GM12878 (cell line): ENCODE measurements around the gene PDE3B. TPM values are rescaled to one million over a fixed set of nuclear protein-coding genes. Genes with fewer than 3 reads are reported as not detected.

Source experiments
- ATAC-seq: fragments of 200-7000 bp; cut with Tn5 transposase; 3 replicates; pipeline ENCODE4 v1.9.1; 2020; ENCODE audit warnings: mild to moderate bottlenecking, moderate library complexity
- BruUV-seq: library from RNA; stranded (reverse); fragments of 400-500 nt; replicated peaks from 2 replicates; lab custom pipeline; 2021; lab: Mats Ljungman, UMichigan
- CTCF ChIA-PET: fragments of 300-600 bp; sonication (Branson Sonifier 250); formaldehyde crosslinking; extraction: SDS; loops from one replicate; lab custom pipeline; 2021; ENCODE audit warnings: inconsistent platforms; lab: Yijun Ruan, JAX
- POLR2A ChIA-PET: fragments of 350-600 bp; formaldehyde crosslinking; extraction: SDS; loops from one replicate; lab custom pipeline; 2021; ENCODE audit warnings: inconsistent platforms; lab: Charles Lee
- RAD21 ChIA-PET: fragments of 300-600 bp; sonication (Branson Sonifier 250); formaldehyde crosslinking; loops from one replicate; lab custom pipeline; 2023; ENCODE audit warnings: antibody characterized with exemption; ENCODE audit not compliant: unreplicated experiment; lab: Charles Lee
- SMC1A ChIA-PET: fragments of 300-600 bp; sonication (Branson Sonifier 250); formaldehyde crosslinking; loops from one replicate; lab custom pipeline; 2023; ENCODE audit not compliant: unreplicated experiment, uncharacterized antibody; lab: Charles Lee
- DNase-seq: peaks from one replicate; pipeline ENCODE4 v3.0.0-alpha.2; 2011; ENCODE audit warnings: low read depth, low spot score
- FAIRE-seq: peaks from 3 replicates; lab custom pipeline; 2011; peaks lifted over from hg19 to GRCh38; lab: Jason Lieb, UNC
- H2AFZ ChIP-seq: 2 replicates; pipeline ENCODE4 v1.6.0; 2011; ENCODE audit warnings: low read depth, low read length, control low read depth; ENCODE audit not compliant: control insufficient read depth
- H3K27ac ChIP-seq: 2 replicates; pipeline ENCODE4 v1.5.1; 2011; ENCODE audit warnings: control low read depth; ENCODE audit not compliant: control insufficient read depth, insufficient read depth
- H3K27me3 ChIP-seq, 2 experiments: replicated peaks in 1 of 2; 2 replicates each; pipeline versions ENCODE4 v1.6.0 to v1.6.1; 2011; ENCODE audit warnings: low read length in 1 of 2; ENCODE audit not compliant: control insufficient read depth in 2 of 2, insufficient read depth in 2 of 2
- H3K36me3 ChIP-seq, 2 experiments: 2 replicates each; pipeline ENCODE4 v1.5.1; 2011; ENCODE audit warnings: low read length in 1 of 2; ENCODE audit not compliant: control insufficient read depth in 2 of 2, insufficient read depth in 2 of 2
- H3K4me1 ChIP-seq: 2 replicates; pipeline ENCODE4 v1.6.1; 2011; ENCODE audit warnings: mild to moderate bottlenecking, low read length, moderate library complexity, mixed read lengths; ENCODE audit not compliant: control insufficient read depth, insufficient read depth
- H3K4me2 ChIP-seq: 2 replicates; pipeline ENCODE4 v1.6.0; 2011; ENCODE audit warnings: control low read depth; ENCODE audit not compliant: control insufficient read depth, insufficient read depth
- H3K4me3 ChIP-seq: fragments of 200-600 bp; sonication (generic); 2 replicates; pipeline ENCODE4 v1.5.1; 2016
- H3K79me2 ChIP-seq: 2 replicates; pipeline ENCODE4 v1.6.0; 2011; ENCODE audit warnings: low read length; ENCODE audit not compliant: control insufficient read depth, insufficient read depth
- H3K9ac ChIP-seq: 2 replicates; pipeline ENCODE4 v1.8.0; 2011; ENCODE audit warnings: low read length, control low read depth, mixed read lengths; ENCODE audit not compliant: control insufficient read depth, insufficient read depth
- H3K9me3 ChIP-seq: replicated peaks from 3 replicates; pipeline ENCODE4 v1.5.1; 2011; ENCODE audit warnings: mild to moderate bottlenecking, low read length; ENCODE audit not compliant: control insufficient read depth, insufficient read depth
- H4K20me1 ChIP-seq: 2 replicates; pipeline ENCODE4 v1.6.0; 2011; ENCODE audit not compliant: control insufficient read depth, insufficient read depth
- GABPA ChIP-seq: IDR thresholded peaks from 2 replicates; pipeline ENCODE4 v1.6.1; 2014; ENCODE audit warnings: antibody characterized with exemption, low read depth, mild to moderate bottlenecking, inconsistent platforms
- HDAC2 ChIP-seq: fragments of 200-600 bp; sonication (generic); IDR thresholded peaks from 2 replicates; pipeline ENCODE4 v1.6.1; 2017
- JUNB ChIP-seq: IDR thresholded peaks from 2 replicates; pipeline ENCODE4 v1.6.1; 2016; ENCODE audit warnings: antibody characterized with exemption, mild to moderate bottlenecking
- KDM1A ChIP-seq: fragments of 200-600 bp; sonication (generic); IDR thresholded peaks from 2 replicates; pipeline ENCODE4 v1.6.1; 2016; ENCODE audit warnings: borderline replicate concordance
- PBX3 ChIP-seq: IDR thresholded peaks from 2 replicates; pipeline ENCODE4 v1.6.1; 2011; ENCODE audit warnings: mild to moderate bottlenecking, low read depth, low read length, moderate library complexity; ENCODE audit not compliant: insufficient replicate concordance
- TBL1XR1 ChIP-seq: IDR thresholded peaks from 2 replicates; pipeline ENCODE4 v1.6.1; 2012; ENCODE audit warnings: low read depth, low read length, improper control_type of control experiment
- ZNF687 ChIP-seq: fragments of 450-650 bp; IDR thresholded peaks from 2 replicates; pipeline ENCODE4 v1.6.1; 2017; ENCODE audit warnings: mild to moderate bottlenecking, moderate library complexity
- WGBS: methylation state at CpG from one replicate; pipeline ENCODE4 v1.1.6; 2016; ENCODE audit warnings: low lambda C conversion rate; ENCODE audit not compliant: insufficient replicate concordance, insufficient coverage; ENCODE audit errors: missing lambda C conversion rate; 5-methylcytosine and 5-hydroxymethylcytosine counted together
- in situ Hi-C: fragments of 300-500 bp; cut with MboI; formaldehyde crosslinking; loops from 9 replicates; pipeline ENCODE4 v1.14.3; 2018; ENCODE audit warnings: mixed read lengths
- intact Hi-C: fragments of 100-400 bp; cut with micrococcal nuclease; formaldehyde crosslinking; loops from one replicate; pipeline ENCODE4 v1.14.2; 2022; ENCODE audit not compliant: unreplicated experiment
- polyA plus RNA-seq, 11 experiments: library from polyadenylated mRNA; depleted of rRNA in 4 of 11; unstranded in 6 of 11; stranded (reverse) in 5 of 11; fragments of >200 nt; fragmentation: Nextera tagmentation in 4 of 11; fragmentation: Illumina TruSeq in 1 of 11; extraction: Ambion mirVana in 4 of 11; extraction: Trizol in 1 of 11; gene quantifications; 1 replicate in 1 of 11; 2 replicates in 10 of 11; pipeline versions ENCODE4 v1.2.1 to v1.2.3, GENCODE V29; 2011 to 2016; ENCODE audit warnings: inconsistent platforms in 2 of 11, missing spikeins in 2 of 11, low read depth in 1 of 11
- total RNA-seq, 4 experiments: library from RNA; depleted of rRNA in 3 of 4; stranded (reverse); fragments of >200 nt in 3 of 4; fragmentation: Illumina TruSeq in 1 of 4; extraction: Trizol in 1 of 4; gene quantifications; 2 replicates each; pipeline versions ENCODE4 v1.2.1 to v1.2.3, GENCODE V29; 2013 to 2021
- TF ChIP-seq, protein P1 (sequence below): fragments of 150-350 bp; IDR thresholded peaks from 2 replicates; pipeline ENCODE4 v1.6.1; 2016; ENCODE audit warnings: low read depth, low read length
- TF ChIP-seq, protein P2 (sequence below): fragments of 450-650 bp; IDR thresholded peaks from 2 replicates; pipeline ENCODE4 v1.6.1; 2016; ENCODE audit warnings: mild to moderate bottlenecking

Gene PDE3B
- total and polyA plus RNA-seq, 10 of the 15 experiments (the other 5 are each of a cell fraction or from before 2014, with no cell fraction given), result 0.04 to 3.1 (median 1.9) TPM

GRCh38 chr11:14881576-14882193 lies 238.1 kb downstream of the PDE3B start:
- Histone ChIP-seq H2AFZ (no peak overlapping the region), H3K27ac (no peak overlapping the region), H4K20me1 (no peaks in the 10 kb centered on the region), H3K4me3 (no peak overlapping the region), H3K4me2 (no peak overlapping the region), H3K27me3 (no peaks in the 10 kb centered on the region), H3K79me2 (no peaks in the 10 kb centered on the region), H3K36me3 (no peaks in the 10 kb centered on the region; a peak in 1 of 4 replicates), H3K9ac (no peak overlapping the region), H3K4me1 (no peaks in the 10 kb centered on the region), H3K9me3 (no peaks in the 10 kb centered on the region)
- 93% methylated on average over 2 of the region's 2 CpGs for WGBS
- POLR2A ChIA-PET, result no interaction called here
- RAD21 ChIA-PET, result no interaction called here
- DNase-seq (no peak), ATAC-seq (no peak), FAIRE-seq (no peak)
- BruUV-seq, result no TSS peak
- SMC1A ChIA-PET, result interaction anchor here (0.9 kb wide), 1 partner anchor 83 kb away, joined by 3 read pairs; no protein-coding TSS in a partner anchor
- CTCF ChIA-PET, result interaction anchor here (1.3 kb wide), 1 partner anchor 27 kb away, joined by 3 read pairs; no protein-coding TSS in a partner anchor
- intact Hi-C loops (no loop called here), in situ Hi-C loops (no loop called here)
- TF ChIP-seq TBL1XR1, result no peak
- TF ChIP-seq KDM1A, result no peak
- no peak for TF ChIP-seq PBX3
- no peak for TF ChIP-seq ZNF687
- no peak for TF ChIP-seq HDAC2
- TF ChIP-seq GABPA, result no peak
- TF ChIP-seq, protein P1, sequence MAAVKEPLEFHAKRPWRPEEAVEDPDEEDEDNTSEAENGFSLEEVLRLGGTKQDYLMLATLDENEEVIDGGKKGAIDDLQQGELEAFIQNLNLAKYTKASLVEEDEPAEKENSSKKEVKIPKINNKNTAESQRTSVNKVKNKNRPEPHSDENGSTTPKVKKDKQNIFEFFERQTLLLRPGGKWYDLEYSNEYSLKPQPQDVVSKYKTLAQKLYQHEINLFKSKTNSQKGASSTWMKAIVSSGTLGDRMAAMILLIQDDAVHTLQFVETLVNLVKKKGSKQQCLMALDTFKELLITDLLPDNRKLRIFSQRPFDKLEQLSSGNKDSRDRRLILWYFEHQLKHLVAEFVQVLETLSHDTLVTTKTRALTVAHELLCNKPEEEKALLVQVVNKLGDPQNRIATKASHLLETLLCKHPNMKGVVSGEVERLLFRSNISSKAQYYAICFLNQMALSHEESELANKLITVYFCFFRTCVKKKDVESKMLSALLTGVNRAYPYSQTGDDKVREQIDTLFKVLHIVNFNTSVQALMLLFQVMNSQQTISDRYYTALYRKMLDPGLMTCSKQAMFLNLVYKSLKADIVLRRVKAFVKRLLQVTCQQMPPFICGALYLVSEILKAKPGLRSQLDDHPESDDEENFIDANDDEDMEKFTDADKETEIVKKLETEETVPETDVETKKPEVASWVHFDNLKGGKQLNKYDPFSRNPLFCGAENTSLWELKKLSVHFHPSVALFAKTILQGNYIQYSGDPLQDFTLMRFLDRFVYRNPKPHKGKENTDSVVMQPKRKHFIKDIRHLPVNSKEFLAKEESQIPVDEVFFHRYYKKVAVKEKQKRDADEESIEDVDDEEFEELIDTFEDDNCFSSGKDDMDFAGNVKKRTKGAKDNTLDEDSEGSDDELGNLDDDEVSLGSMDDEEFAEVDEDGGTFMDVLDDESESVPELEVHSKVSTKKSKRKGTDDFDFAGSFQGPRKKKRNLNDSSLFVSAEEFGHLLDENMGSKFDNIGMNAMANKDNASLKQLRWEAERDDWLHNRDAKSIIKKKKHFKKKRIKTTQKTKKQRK, result no peak
- TF ChIP-seq, protein P2, sequence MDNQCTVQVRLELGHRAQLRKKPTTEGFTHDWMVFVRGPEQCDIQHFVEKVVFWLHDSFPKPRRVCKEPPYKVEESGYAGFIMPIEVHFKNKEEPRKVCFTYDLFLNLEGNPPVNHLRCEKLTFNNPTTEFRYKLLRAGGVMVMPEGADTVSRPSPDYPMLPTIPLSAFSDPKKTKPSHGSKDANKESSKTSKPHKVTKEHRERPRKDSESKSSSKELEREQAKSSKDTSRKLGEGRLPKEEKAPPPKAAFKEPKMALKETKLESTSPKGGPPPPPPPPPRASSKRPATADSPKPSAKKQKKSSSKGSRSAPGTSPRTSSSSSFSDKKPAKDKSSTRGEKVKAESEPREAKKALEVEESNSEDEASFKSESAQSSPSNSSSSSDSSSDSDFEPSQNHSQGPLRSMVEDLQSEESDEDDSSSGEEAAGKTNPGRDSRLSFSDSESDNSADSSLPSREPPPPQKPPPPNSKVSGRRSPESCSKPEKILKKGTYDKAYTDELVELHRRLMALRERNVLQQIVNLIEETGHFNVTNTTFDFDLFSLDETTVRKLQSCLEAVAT, result no peak
- TF ChIP-seq JUNB, result no peak
